ENCODE data around the gene KCNK3. TPM values are rescaled to one million over a fixed set of nuclear protein-coding genes. Genes with fewer than 3 reads are reported as not detected.

The KCNK3 gene
- total and polyA plus RNA-seq, 2 donors (not counting 1 experiment from before 2014, with no cell fraction given): under 0.01 TPM; not detected in 1

DNA sequence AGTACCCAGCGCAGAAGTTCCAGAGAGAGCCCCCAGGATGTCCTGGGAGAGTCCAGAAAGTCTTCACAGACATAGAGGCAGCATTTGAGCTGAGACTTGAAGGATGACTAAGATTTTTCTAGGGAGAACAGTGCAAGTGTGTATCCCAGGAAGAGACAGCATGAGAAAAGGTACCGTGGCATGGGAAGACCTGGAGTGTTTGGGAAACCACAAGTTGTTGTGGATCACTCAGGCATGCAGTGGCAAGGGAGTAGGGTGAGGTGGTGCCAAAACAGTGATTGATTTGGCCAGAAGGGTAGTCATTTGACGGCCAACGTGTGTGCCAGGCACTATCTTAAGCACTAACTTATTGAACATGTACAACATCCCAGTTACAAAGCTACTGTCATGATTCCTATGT is 24.5 kb upstream of the KCNK3 start:
- H3K9ac ChIP-seq (ENCODE audit: insufficient read depth, low read length): no peak overlapping the region
- no peak overlapping the region for H3K4me2 ChIP-seq (ENCODE audit: extremely low read depth, insufficient read depth, low read length)
- H3K4me3 ChIP-seq (replicated peaks in 1 of 4; ENCODE audit: control extremely low read depth in 1 of 4, insufficient read depth in 1 of 4, low read depth in 3 of 4, low read length in 4 of 4): no peak overlapping the region
- no peaks in the 10 kb centered on the region for H3K79me2 ChIP-seq (ENCODE audit: control insufficient read depth, insufficient read depth, low read length)
- H3K4me1 ChIP-seq (ENCODE audit: control insufficient read depth, extremely low read depth, insufficient read depth, low read length): no peaks in the 10 kb centered on the region
- H3K27me3 ChIP-seq (ENCODE audit: control insufficient read depth, insufficient read depth, low read length): peaks cover 6% of the 10 kb centered on the region
- no peak for DNase-seq (ENCODE audit: low read depth in 2 of 2)
- H4K20me1 ChIP-seq (ENCODE audit: control insufficient read depth, extremely low read depth, insufficient read depth, low read length): no peaks in the 10 kb centered on the region
- H3K36me3 ChIP-seq (ENCODE audit: control insufficient read depth, insufficient read depth, low read length): no peaks in the 10 kb centered on the region
- no peak overlapping the region for H3K27ac ChIP-seq (ENCODE audit: insufficient read depth, low read length)
- TF ChIP-seq EZH2 (IDR thresholded peaks at IDR 0.05; ENCODE audit: low read length, missing control alignments): no peak
- TF ChIP-seq, protein P1, sequence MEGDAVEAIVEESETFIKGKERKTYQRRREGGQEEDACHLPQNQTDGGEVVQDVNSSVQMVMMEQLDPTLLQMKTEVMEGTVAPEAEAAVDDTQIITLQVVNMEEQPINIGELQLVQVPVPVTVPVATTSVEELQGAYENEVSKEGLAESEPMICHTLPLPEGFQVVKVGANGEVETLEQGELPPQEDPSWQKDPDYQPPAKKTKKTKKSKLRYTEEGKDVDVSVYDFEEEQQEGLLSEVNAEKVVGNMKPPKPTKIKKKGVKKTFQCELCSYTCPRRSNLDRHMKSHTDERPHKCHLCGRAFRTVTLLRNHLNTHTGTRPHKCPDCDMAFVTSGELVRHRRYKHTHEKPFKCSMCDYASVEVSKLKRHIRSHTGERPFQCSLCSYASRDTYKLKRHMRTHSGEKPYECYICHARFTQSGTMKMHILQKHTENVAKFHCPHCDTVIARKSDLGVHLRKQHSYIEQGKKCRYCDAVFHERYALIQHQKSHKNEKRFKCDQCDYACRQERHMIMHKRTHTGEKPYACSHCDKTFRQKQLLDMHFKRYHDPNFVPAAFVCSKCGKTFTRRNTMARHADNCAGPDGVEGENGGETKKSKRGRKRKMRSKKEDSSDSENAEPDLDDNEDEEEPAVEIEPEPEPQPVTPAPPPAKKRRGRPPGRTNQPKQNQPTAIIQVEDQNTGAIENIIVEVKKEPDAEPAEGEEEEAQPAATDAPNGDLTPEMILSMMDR (conservative IDR thresholded peaks at IDR 0.05 in 1 of 2, IDR thresholded peaks at IDR 0.05 in 1 of 2; ENCODE audit: low read depth in 1 of 2, low read length in 2 of 2): no peak
- no peaks in the 10 kb centered on the region for H3K9me3 ChIP-seq (ENCODE audit: control insufficient read depth, insufficient read depth, low read depth, low read length)
- H2AFZ ChIP-seq (ENCODE audit: low read length): no peak overlapping the region

GRCh38 chr2:26668856-26669750 is 23.4 kb upstream of the KCNK3 start:
- H3K27me3 ChIP-seq (ENCODE audit: control insufficient read depth, insufficient read depth, low read length): peaks cover 6% of the 10 kb centered on the region
- DNase-seq (ENCODE audit: low read depth in 2 of 2): peak in 1 of 2 donors; percentile 18
- TF ChIP-seq, protein P1 (conservative IDR thresholded peaks at IDR 0.05 in 1 of 2, IDR thresholded peaks at IDR 0.05 in 1 of 2; ENCODE audit: low read depth in 1 of 2, low read length in 2 of 2): no peak
- TF ChIP-seq EZH2 (IDR thresholded peaks at IDR 0.05; ENCODE audit: low read length, missing control alignments): no peak

GRCh38 chr2:26670171-26670570 is 22.4 kb upstream of the KCNK3 start:
- no peaks in the 10 kb centered on the region for H4K20me1 ChIP-seq (ENCODE audit: control insufficient read depth, extremely low read depth, insufficient read depth, low read length)
- no peaks in the 10 kb centered on the region for H3K36me3 ChIP-seq (ENCODE audit: control insufficient read depth, insufficient read depth, low read length)
- H3K79me2 ChIP-seq (ENCODE audit: control insufficient read depth, insufficient read depth, low read length): no peaks in the 10 kb centered on the region
- no peak overlapping the region for H3K4me2 ChIP-seq (ENCODE audit: extremely low read depth, insufficient read depth, low read length)
- no peak overlapping the region for H3K4me3 ChIP-seq (replicated peaks in 1 of 4; ENCODE audit: control extremely low read depth in 1 of 4, insufficient read depth in 1 of 4, low read depth in 3 of 4, low read length in 4 of 4)
- no peaks in the 10 kb centered on the region for H3K9me3 ChIP-seq (ENCODE audit: control insufficient read depth, insufficient read depth, low read depth, low read length)
- H3K27ac ChIP-seq (ENCODE audit: insufficient read depth, low read length): no peak overlapping the region
- DNase-seq (ENCODE audit: low read depth in 2 of 2): peak in 1 of 2 donors; percentile 65
- peaks cover 6% of the 10 kb centered on the region for H3K27me3 ChIP-seq (ENCODE audit: control insufficient read depth, insufficient read depth, low read length)
- H2AFZ ChIP-seq (ENCODE audit: low read length): no peak overlapping the region
- H3K9ac ChIP-seq (ENCODE audit: insufficient read depth, low read length): no peak overlapping the region
- H3K4me1 ChIP-seq (ENCODE audit: control insufficient read depth, extremely low read depth, insufficient read depth, low read length): no peaks in the 10 kb centered on the region
- TF ChIP-seq EZH2 (IDR thresholded peaks at IDR 0.05; ENCODE audit: low read length, missing control alignments): no peak
- TF ChIP-seq, protein P1 (conservative IDR thresholded peaks at IDR 0.05 in 1 of 2, IDR thresholded peaks at IDR 0.05 in 1 of 2; ENCODE audit: low read depth in 1 of 2, low read length in 2 of 2): no peak

More at GRCh38 chr2:26668856-26669750, 23.4 kb upstream of the KCNK3 start:
- H2AFZ ChIP-seq (ENCODE audit: low read length): no peak overlapping the region
- H3K36me3 ChIP-seq (ENCODE audit: control insufficient read depth, insufficient read depth, low read length): no peaks in the 10 kb centered on the region
- no peaks in the 10 kb centered on the region for H4K20me1 ChIP-seq (ENCODE audit: control insufficient read depth, extremely low read depth, insufficient read depth, low read length)
- no peaks in the 10 kb centered on the region for H3K4me1 ChIP-seq (ENCODE audit: control insufficient read depth, extremely low read depth, insufficient read depth, low read length)
- H3K4me3 ChIP-seq (replicated peaks in 1 of 4; ENCODE audit: control extremely low read depth in 1 of 4, insufficient read depth in 1 of 4, low read depth in 3 of 4, low read length in 4 of 4): no peak overlapping the region
- no peak overlapping the region for H3K4me2 ChIP-seq (ENCODE audit: extremely low read depth, insufficient read depth, low read length)
- H3K9me3 ChIP-seq (ENCODE audit: control insufficient read depth, insufficient read depth, low read depth, low read length): no peaks in the 10 kb centered on the region
- H3K27ac ChIP-seq (ENCODE audit: insufficient read depth, low read length): no peak overlapping the region
- no peak overlapping the region for H3K9ac ChIP-seq (ENCODE audit: insufficient read depth, low read length)
- no peaks in the 10 kb centered on the region for H3K79me2 ChIP-seq (ENCODE audit: control insufficient read depth, insufficient read depth, low read length)
